Choroid plexus epithelial cell (primary cell): Measurements from ENCODE around the gene PBX1.
A peak's percentile ranks its signal among the peaks of the same experiment; 100 is the strongest.

ENCODE experiments used
- DNase-seq: peaks from one replicate; pipeline ENCODE4 v3.0.0-alpha.2; 2010; ENCODE audit warnings: low read depth
- H3K4me3 ChIP-seq: 2 replicates; pipeline ENCODE4 v1.5.1; 2011; ENCODE audit warnings: low read depth, mild to moderate bottlenecking, control low read depth, low read length, moderate library complexity
- CTCF ChIP-seq: conservative IDR thresholded peaks from 2 replicates; pipeline ENCODE4 v1.5.1; 2011; ENCODE audit warnings: low read depth, mild to moderate bottlenecking, control low read depth, inconsistent platforms, low read length, moderate library complexity

PBX1 gene

GRCh38 chr1:164589961-164590507 lies 31.1 kb downstream of the PBX1 start:
- DNase-seq, result no peak
- TF ChIP-seq CTCF, result no peak
- no peak overlapping the region for H3K4me3 ChIP-seq

- no peak for DNase-seq
- no peak overlapping the region for H3K4me3 ChIP-seq
- TF ChIP-seq CTCF, result no peak
These were observed 31.6 kb downstream of the PBX1 start for GRCh38 chr1:164590592-164590991.

GRCh38 chr1:164591858-164592257 lies 32.9 kb downstream of the PBX1 start:
- H3K4me3 ChIP-seq, result no peak overlapping the region
- no peak for TF ChIP-seq CTCF
- peak; percentile 48 for DNase-seq

- no peak for TF ChIP-seq CTCF
- DNase-seq, result no peak
These were observed 33.6 kb downstream of the PBX1 start for GRCh38 chr1:164592634-164593033.

GRCh38 chr1:164595212-164595611 lies 36.2 kb downstream of the PBX1 start:
- no peak overlapping the region for H3K4me3 ChIP-seq
- no peak for DNase-seq
- no peak for TF ChIP-seq CTCF

More at GRCh38 chr1:164592634-164593033, 33.6 kb downstream of the PBX1 start:
- H3K4me3 ChIP-seq, result no peak overlapping the region

GRCh38 chr1:164596172-164596571 lies 37.2 kb downstream of the PBX1 start:
- no peak for TF ChIP-seq CTCF
- no peak overlapping the region for H3K4me3 ChIP-seq
- no peak for DNase-seq

GRCh38 chr1:164598719-164599118 lies 39.7 kb downstream of the PBX1 start:
- no peak for DNase-seq
- H3K4me3 ChIP-seq, result no peak overlapping the region
- no peak for TF ChIP-seq CTCF
